ENCODE results near the gene PPIG. TPM values are rescaled to one million over a fixed set of nuclear protein-coding genes. Genes with fewer than 3 reads are reported as not detected.

Gene PPIG
- total and polyA plus RNA-seq, 2 of the 4 experiments (the other 2 are of a cell fraction), result 10.4 to 16.7 TPM

DNA sequence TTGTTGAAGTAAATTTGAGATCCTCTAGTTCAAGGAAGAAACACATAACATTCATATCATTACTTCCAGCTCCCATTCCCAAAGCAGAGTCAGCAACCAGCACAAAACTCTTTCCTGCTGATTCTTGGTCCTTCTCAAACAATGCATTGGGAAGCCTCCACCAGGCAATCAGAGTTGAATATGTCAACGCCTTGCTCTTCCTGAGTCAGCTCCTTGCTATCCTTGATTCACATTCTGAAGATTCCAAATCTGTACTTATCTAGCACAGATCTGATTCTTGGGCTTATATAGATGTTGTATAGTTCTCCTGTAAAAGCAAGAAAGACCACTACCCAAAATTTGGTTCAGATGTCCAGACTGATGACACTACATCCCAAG lies 80.4 kb downstream of the PPIG start:
- in situ Hi-C loops (cut with MboI; ENCODE audit: low sequenced_read_pairs), result no loop called here
- CTCF ChIA-PET, result interaction anchor here (0.6 kb wide), 1 partner anchor 81 kb away, joined by 4 read pairs; no protein-coding TSS in a partner anchor

More for the DNA sequence above, 80.4 kb downstream of the PPIG start:
- H2BK20ac ChIP-seq (ENCODE audit: low read depth, low read length), result no peak overlapping the region
- no peak overlapping the region for H3K27ac ChIP-seq (ENCODE audit: insufficient read depth, low read length)
- H3K9me3 ChIP-seq (ENCODE audit: control insufficient read depth, insufficient read depth, low read length), result no peaks in the 10 kb centered on the region
- H3K79me1 ChIP-seq (ENCODE audit: low read depth in 1 of 2, low read length in 2 of 2), result no peaks in the 10 kb centered on the region
- H4K5ac ChIP-seq (ENCODE audit: low read depth, low read length), result no peak overlapping the region
- H3K4me2 ChIP-seq (ENCODE audit: low read depth, low read length), result no peak overlapping the region
- 0 out of 2 replicates have a peak, but pooled peaks cover 2% of the 10 kb centered on the region for H3K4me1 ChIP-seq (ENCODE audit: control insufficient read depth, insufficient read depth, low read length)
- ATAC-seq (ENCODE audit: low read depth) (peak; percentile 75), DNase-seq (peak; percentile 15)
- H3K4ac ChIP-seq (ENCODE audit: low read depth, low read length), result no peak overlapping the region
- H3K9ac ChIP-seq (ENCODE audit: low read depth, low read length), result no peak overlapping the region
- no peak overlapping the region for H4K8ac ChIP-seq (ENCODE audit: low read depth in 2 of 2, low read length in 2 of 2)
- no peak overlapping the region for H2BK5ac ChIP-seq (ENCODE audit: low read depth, low read length, poor library complexity, severe bottlenecking)
- no peak overlapping the region for H2BK120ac ChIP-seq (ENCODE audit: low read depth, low read length)
- no peak overlapping the region for H2AFZ ChIP-seq (replicated peaks; ENCODE audit: low read length, poor library complexity)
- H2AK9ac ChIP-seq (replicated peaks; ENCODE audit: low read depth, low read length, poor library complexity), result no peak overlapping the region
- no CpG with 5 or more reads among the region's 1 CpG for WGBS, 2 experiments (ENCODE audit: extremely low coverage in 2 of 2, insufficient read length in 1 of 2)
- no peak overlapping the region for H4K91ac ChIP-seq (ENCODE audit: insufficient read depth, low read depth, low read length)
- no peaks in the 10 kb centered on the region for H3K36me3 ChIP-seq (ENCODE audit: control insufficient read depth, insufficient read depth, low read length)
- POLR2A ChIA-PET (ENCODE audit: unreplicated experiment), result no interaction called here
- H3K23ac ChIP-seq (ENCODE audit: low read depth, low read length), result no peak overlapping the region
- dilution Hi-C loops (cut with HindIII; ENCODE audit: low sequenced_read_pairs, unreplicated experiment) (no loop called here), intact Hi-C loops (cut with micrococcal nuclease) (no loop called here)
- TF ChIP-seq SMC3 (IDR thresholded peaks at IDR 0.05; ENCODE audit: low read depth, low read length) (no peak), MAFK (IDR thresholded peaks at IDR 0.05; ENCODE audit: low read depth, low read length) (no peak), RFX5 (IDR thresholded peaks at IDR 0.05; ENCODE audit: low read depth, low read length) (no peak), CEBPB (IDR thresholded peaks at IDR 0.05; ENCODE audit: low read depth, low read length) (no peak), RAD21 (IDR thresholded peaks at IDR 0.05; ENCODE audit: low read length) (no peak), CTCF (conservative IDR thresholded peaks at IDR 0.05; ENCODE audit: low read depth, low read length) (no peak), MAZ (IDR thresholded peaks at IDR 0.05; ENCODE audit: borderline replicate concordance, low read depth, low read length) (no peak), CHD1 (IDR thresholded peaks at IDR 0.05; ENCODE audit: low read depth, low read length) (no peak), BHLHE40 (IDR thresholded peaks at IDR 0.05; ENCODE audit: low read depth, low read length) (no peak), MXI1 (IDR thresholded peaks at IDR 0.05; ENCODE audit: borderline replicate concordance, low read depth, low read length) (no peak), FOS (IDR thresholded peaks at IDR 0.05; ENCODE audit: low read depth, low read length) (no peak), POLR2A (IDR thresholded peaks at IDR 0.05; ENCODE audit: low read depth, low read length) (no peak), NFE2L2 (IDR thresholded peaks at IDR 0.05; ENCODE audit: low read depth, low read length) (no peak), RCOR1 (IDR thresholded peaks at IDR 0.05; ENCODE audit: insufficient replicate concordance, low read length) (no peak)
- TF ChIP-seq, protein P1, sequence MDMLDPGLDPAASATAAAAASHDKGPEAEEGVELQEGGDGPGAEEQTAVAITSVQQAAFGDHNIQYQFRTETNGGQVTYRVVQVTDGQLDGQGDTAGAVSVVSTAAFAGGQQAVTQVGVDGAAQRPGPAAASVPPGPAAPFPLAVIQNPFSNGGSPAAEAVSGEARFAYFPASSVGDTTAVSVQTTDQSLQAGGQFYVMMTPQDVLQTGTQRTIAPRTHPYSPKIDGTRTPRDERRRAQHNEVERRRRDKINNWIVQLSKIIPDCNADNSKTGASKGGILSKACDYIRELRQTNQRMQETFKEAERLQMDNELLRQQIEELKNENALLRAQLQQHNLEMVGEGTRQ (IDR thresholded peaks at IDR 0.05; ENCODE audit: low read depth, low read length), result no peak
- TF ChIP-seq, protein P2, sequence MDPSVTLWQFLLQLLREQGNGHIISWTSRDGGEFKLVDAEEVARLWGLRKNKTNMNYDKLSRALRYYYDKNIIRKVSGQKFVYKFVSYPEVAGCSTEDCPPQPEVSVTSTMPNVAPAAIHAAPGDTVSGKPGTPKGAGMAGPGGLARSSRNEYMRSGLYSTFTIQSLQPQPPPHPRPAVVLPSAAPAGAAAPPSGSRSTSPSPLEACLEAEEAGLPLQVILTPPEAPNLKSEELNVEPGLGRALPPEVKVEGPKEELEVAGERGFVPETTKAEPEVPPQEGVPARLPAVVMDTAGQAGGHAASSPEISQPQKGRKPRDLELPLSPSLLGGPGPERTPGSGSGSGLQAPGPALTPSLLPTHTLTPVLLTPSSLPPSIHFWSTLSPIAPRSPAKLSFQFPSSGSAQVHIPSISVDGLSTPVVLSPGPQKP (IDR thresholded peaks at IDR 0.05; ENCODE audit: borderline replicate concordance, low read depth, low read length), result no peak
- H2BK15ac ChIP-seq (ENCODE audit: low read depth, low read length), result no peak overlapping the region
- no peak overlapping the region for H2AK5ac ChIP-seq (ENCODE audit: low read depth, low read length)
- peaks cover 2% of the 10 kb centered on the region; the same call in 1 of the 2 replicates for H3K27me3 ChIP-seq (ENCODE audit: control insufficient read depth, insufficient read depth, low read length)
- H3K9me1 ChIP-seq (ENCODE audit: insufficient read depth, low read length), result no peaks in the 10 kb centered on the region
- H3K4me3 ChIP-seq (ENCODE audit: insufficient read depth, low read depth, low read length), result no peak overlapping the region
- no TSS peak for BruUV-seq (replicated peaks)
- no peak overlapping the region for H3K18ac ChIP-seq (ENCODE audit: low read depth, low read length)
- no peak overlapping the region for H3K56ac ChIP-seq (ENCODE audit: extremely low read depth, insufficient read depth, low read length)
- no peaks in the 10 kb centered on the region for H4K20me1 ChIP-seq (ENCODE audit: insufficient read depth, low read length)
- H3K14ac ChIP-seq (replicated peaks; ENCODE audit: low read depth, low read length), result no peak overlapping the region
